Pancreas (tissue), 10 donors: Measurements from ENCODE around the gene COLGALT1. TPM values are rescaled to one million over a fixed set of nuclear protein-coding genes. Genes with fewer than 3 reads are reported as not detected.

ENCODE experiments used
- ATAC-seq, 4 donors: fragments of 200-7000 bp; cut with Tn5 transposase; one replicate each; pipeline versions ENCODE4 v1.8.0 to v1.9.1; 2020; ENCODE audit warnings: mild to moderate bottlenecking in 4 of 4, moderate library complexity in 4 of 4
- DNase-seq, 6 donors: peaks; one replicate each; pipeline ENCODE4 v3.0.0-alpha.2; 2020
- FAIRE-seq: peaks from 2 replicates; lab custom pipeline; 2012; peaks lifted over from hg19 to GRCh38; lab: Jason Lieb, UNC
- H3K27ac ChIP-seq, 4 donors: fragments of 200-600 bp; sonication (generic); 1 replicate in 3 of 4; 2 replicates in 1 of 4; pipeline versions ENCODE4 v1.5.0 to v1.8.0; 2020
- H3K27me3 ChIP-seq, 4 donors: fragments of 200-600 bp; one replicate each; pipeline ENCODE4 v1.8.0; 2021
- H3K36me3 ChIP-seq, 3 donors: fragments of 200-600 bp; sonication (generic) in 1 of 3; one replicate each; pipeline versions ENCODE4 v1.5.0 to v1.8.0; 2020 to 2021
- H3K4me1 ChIP-seq, 3 donors: fragments of 200-600 bp; one replicate each; pipeline ENCODE4 v1.8.0; 2021
- H3K4me3 ChIP-seq, 4 donors: fragments of 200-600 bp; sonication (generic) in 2 of 4; one replicate each; pipeline versions ENCODE4 v1.5.0 to v1.8.0; 2020 to 2021
- H3K9me3 ChIP-seq, 4 donors: fragments of 200-600 bp; one replicate each; pipeline ENCODE4 v1.8.0; 2021
- WGBS, 2 donors: extraction: QIAGEN DNeasy Blood & Tissue Kit; methylation state at CpG; one replicate each; pipeline ENCODE4 v1.1.7; 2013; 5-methylcytosine and 5-hydroxymethylcytosine counted together
- intact Hi-C, 3 donors: fragments of 100-400 bp; cut with DNase I; formaldehyde crosslinking; loops; one replicate each; pipeline versions ENCODE4 v1.11.1 to v1.14.2; 2022
- polyA plus RNA-seq, 2 donors: library from polyadenylated mRNA; stranded (reverse); fragments of 200-250 nt; gene quantifications; one replicate each; pipeline ENCODE4 v1.2.3, GENCODE V29; 2013
- total RNA-seq, 6 donors: library from RNA; stranded (reverse); fragmentation: NEBNext Ultra II Directional in 4 of 6; extraction: Animal tissue kit (Norgen Biotek cat#: 25700) in 4 of 6; gene quantifications; one replicate each; pipeline versions ENCODE4 v1.2.1 to v1.2.4, GENCODE V29; 2021 to 2023
- TF ChIP-seq, protein P1 (sequence below), 4 donors: fragments of 200-600 bp; sonication (generic) in 3 of 4; IDR thresholded peaks; one replicate each; pipeline versions ENCODE4 v1.5.0 to v1.8.0; 2021; ENCODE audit warnings: antibody characterized with exemption in 4 of 4
- donor health status: healthy with polysubstance abuse.
- donor health status: DM: no; HTN: no; CAD: no; lungs with moderate emphysema.
- donor health status: DM: no; HTN: no; CAD: no.
- donor health status: control.
- donor health status: control.
- donor health status: Bipolar disorder and iron deficiency.
- donor health status: DM: yes; HTN: yes; CAD: no.
- donor health status: DM: no; HTN: no; CAD: no.
- donor health status: DM: no; HTN: no; CAD: no.
- donor health status: DM: yes; HTN: yes; CAD: no.

COLGALT1 gene
- total and polyA plus RNA-seq, 8 donors: 13.5 to 50.6 (median 24.3) TPM

DNA sequence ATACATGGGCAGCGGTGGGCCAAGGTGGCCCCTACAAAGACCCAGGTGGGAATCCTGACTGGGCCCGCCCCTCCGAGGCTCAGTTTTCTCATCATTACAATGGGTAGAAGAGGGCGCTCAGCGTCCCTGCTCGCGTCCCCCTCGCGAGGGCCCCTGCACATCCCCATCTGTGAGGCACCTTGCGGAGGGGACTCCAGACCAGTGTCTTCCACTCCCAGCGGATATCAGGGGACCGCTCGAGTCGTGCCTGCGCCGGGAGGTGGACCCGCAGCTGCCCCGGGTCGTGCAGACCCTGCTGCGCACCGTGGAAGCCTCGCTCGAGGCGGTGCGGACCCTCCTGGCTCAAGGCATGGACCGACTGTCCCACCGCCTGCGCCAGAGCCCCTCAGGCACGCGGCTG, 15.3 kb upstream of the COLGALT1 start:
- no peaks in the 10 kb centered on the region for H3K9me3 ChIP-seq
- DNase-seq (no peak), ATAC-seq (no peak), FAIRE-seq (no peak)
- no peaks in the 10 kb centered on the region for H3K36me3 ChIP-seq
- no peaks in the 10 kb centered on the region for H3K4me1 ChIP-seq
- H3K4me3 ChIP-seq: no peak overlapping the region
- no peaks in the 10 kb centered on the region for H3K27me3 ChIP-seq
- TF ChIP-seq, protein P1, sequence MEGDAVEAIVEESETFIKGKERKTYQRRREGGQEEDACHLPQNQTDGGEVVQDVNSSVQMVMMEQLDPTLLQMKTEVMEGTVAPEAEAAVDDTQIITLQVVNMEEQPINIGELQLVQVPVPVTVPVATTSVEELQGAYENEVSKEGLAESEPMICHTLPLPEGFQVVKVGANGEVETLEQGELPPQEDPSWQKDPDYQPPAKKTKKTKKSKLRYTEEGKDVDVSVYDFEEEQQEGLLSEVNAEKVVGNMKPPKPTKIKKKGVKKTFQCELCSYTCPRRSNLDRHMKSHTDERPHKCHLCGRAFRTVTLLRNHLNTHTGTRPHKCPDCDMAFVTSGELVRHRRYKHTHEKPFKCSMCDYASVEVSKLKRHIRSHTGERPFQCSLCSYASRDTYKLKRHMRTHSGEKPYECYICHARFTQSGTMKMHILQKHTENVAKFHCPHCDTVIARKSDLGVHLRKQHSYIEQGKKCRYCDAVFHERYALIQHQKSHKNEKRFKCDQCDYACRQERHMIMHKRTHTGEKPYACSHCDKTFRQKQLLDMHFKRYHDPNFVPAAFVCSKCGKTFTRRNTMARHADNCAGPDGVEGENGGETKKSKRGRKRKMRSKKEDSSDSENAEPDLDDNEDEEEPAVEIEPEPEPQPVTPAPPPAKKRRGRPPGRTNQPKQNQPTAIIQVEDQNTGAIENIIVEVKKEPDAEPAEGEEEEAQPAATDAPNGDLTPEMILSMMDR (IDR thresholded peaks at IDR 0.05): no peak
- no peak overlapping the region for H3K27ac ChIP-seq
- intact Hi-C loops: no loop called here
- 71 to 73% methylated on average over 25 to 30 of the region's 30 CpGs for WGBS, 2 donors

DNA sequence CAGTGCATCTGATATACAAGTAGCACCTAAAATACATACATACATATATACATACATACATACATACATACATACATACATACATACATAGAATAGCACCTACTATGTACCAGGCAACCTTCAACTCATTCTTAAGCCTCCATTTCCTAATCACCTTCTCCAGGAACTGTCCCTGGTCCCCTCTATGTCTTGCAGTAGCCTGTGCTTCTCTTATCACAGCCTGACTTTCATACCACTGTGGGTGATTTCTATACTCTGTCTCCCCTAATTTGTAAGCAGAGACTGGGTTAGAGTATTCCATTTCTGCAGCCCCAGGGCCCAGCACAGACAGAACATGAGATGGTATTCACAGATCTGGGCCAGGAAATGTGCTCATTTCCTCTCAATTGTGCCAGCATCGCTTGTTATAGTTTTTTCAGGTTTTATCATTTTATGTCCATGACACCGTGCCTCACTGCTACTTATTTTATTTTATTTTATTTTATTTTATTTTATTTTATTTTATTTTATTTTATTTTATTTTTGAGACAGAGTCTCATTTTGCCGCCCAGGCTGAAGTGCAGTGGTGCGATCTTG, 14.2 kb upstream of the COLGALT1 start:
- no peaks in the 10 kb centered on the region for H3K9me3 ChIP-seq
- no peak overlapping the region for H3K27ac ChIP-seq
- no peak for DNase-seq
- TF ChIP-seq, protein P1 (IDR thresholded peaks at IDR 0.05): no peak
- no peaks in the 10 kb centered on the region for H3K36me3 ChIP-seq
- H3K4me3 ChIP-seq: no peak overlapping the region
- WGBS, 2 donors: 85 to 92% methylated on average over 4 of the region's 4 CpGs
- H3K4me1 ChIP-seq: no peaks in the 10 kb centered on the region
- no peak for ATAC-seq
- FAIRE-seq: no peak
- H3K27me3 ChIP-seq: no peaks in the 10 kb centered on the region
- intact Hi-C loops: no loop called here

DNA sequence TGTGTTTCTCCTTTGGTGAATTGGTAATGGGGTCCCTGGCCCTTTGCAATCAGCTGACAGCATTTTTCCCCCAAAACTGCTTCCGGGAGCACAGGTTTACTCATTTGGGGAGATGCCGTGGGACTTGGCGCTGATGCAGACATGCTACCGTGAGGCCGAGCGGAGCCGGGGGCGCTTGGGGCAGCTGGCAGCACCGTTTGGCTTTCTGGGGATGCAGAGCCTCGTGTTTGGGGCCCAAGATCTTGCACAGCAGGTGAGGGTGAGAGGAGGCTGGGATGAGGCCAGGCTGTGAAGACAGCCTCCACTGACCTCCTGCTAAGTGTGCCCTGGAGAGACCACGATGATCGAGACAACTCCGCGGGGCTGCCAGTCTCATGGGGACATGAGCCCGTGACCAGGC, 13.4 kb upstream of the COLGALT1 start:
- ATAC-seq (no peak), DNase-seq (no peak), FAIRE-seq (no peak)
- WGBS, 2 donors: 64 to 67% methylated on average over 15 of the region's 15 CpGs
- Histone ChIP-seq H3K4me3 (no peak overlapping the region), H3K27ac (no peak overlapping the region), H3K4me1 (no peaks in the 10 kb centered on the region), H3K27me3 (no peaks in the 10 kb centered on the region), H3K9me3 (no peaks in the 10 kb centered on the region), H3K36me3 (no peaks in the 10 kb centered on the region)
- TF ChIP-seq, protein P1 (IDR thresholded peaks at IDR 0.05): no peak
- intact Hi-C loops: no loop called here

DNA sequence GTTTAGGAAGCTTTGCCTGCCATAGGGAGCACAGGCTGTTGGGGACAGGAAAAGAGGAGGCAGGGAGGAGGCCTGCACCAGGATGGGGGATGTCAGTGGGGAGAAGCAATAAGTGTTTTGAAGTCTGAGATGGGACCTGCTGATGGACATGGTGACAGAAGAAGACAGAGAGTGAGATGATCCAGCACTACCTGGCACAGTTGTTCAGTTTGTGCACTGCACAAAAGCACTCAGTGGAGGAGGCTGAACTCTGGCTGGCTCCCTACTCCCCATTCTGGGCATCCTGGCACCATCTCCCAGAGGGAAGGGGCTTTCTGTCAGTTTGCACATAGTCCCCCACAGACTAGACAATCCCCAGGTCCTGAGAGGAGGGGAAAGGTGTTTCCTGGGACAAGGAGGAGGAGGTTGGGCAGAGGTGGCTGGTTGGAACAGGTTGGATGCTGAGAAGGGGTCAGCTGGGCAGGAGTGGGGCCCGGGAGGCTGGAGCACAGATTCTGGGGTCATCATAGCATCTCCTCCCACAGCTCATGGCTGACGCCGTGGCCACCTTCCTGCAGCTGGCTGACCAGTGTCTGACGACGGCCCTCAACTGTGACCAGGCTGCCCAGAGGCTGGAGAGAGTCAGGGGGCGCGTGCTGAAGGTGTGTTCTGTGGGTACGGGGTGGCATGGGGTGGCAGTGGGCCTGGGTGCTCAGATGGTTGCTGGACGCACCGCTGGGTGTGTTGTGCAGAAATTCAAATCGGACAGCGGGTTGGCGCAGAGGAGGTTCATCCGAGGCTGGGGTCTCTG, 12.5 kb upstream of the COLGALT1 start:
- WGBS, 2 donors: 63 to 80% methylated on average over 14 of the region's 14 CpGs
- H3K36me3 ChIP-seq: no peaks in the 10 kb centered on the region
- FAIRE-seq (no peak), DNase-seq (no peak), ATAC-seq (no peak)
- H3K4me3 ChIP-seq: no peak overlapping the region
- no peaks in the 10 kb centered on the region for H3K9me3 ChIP-seq
- no peaks in the 10 kb centered on the region for H3K4me1 ChIP-seq
- no peaks in the 10 kb centered on the region for H3K27me3 ChIP-seq
- intact Hi-C loops: no loop called here
- no peak overlapping the region for H3K27ac ChIP-seq
- TF ChIP-seq, protein P1 (IDR thresholded peaks at IDR 0.05): no peak

DNA sequence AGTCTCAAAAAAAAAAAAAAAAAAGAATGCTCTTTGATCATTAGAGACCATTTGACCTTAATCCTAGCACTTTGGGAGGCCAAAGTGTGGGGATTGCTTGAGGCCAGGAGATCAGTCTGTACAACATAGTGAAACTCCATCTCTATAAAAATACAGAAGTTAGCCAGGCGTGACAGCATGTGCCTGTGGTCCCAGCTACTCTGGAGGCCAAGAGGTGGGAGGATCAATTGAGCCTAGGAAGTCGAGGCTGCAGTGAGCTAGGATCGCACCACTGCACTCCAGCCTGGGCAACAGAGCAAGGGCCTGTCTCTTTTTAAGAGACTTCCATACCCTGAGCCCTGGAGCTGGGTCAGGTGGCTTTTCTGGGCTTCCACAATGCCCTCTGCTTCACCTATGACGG, 11.5 kb upstream of the COLGALT1 start:
- no peak for DNase-seq
- FAIRE-seq: no peak
- Histone ChIP-seq H3K36me3 (no peaks in the 10 kb centered on the region), H3K27ac (no peak overlapping the region), H3K4me3 (no peak overlapping the region), H3K27me3 (no peaks in the 10 kb centered on the region), H3K9me3 (no peaks in the 10 kb centered on the region), H3K4me1 (no peaks in the 10 kb centered on the region)
- 62 to 78% methylated on average over 4 of the region's 4 CpGs for WGBS, 2 donors
- no peak for ATAC-seq
- intact Hi-C loops: no loop called here
- TF ChIP-seq, protein P1 (IDR thresholded peaks at IDR 0.05): no peak
